Bronchial epithelial cell (primary cell): Measurements from ENCODE around the gene STRC. TPM values are rescaled to one million over a fixed set of nuclear protein-coding genes. Genes with fewer than 3 reads are reported as not detected.
"Not testable (repeated sequence)": the region's sequence is repeated elsewhere in the genome, so short reads cannot be mapped to it uniquely, and the experiment has no call there.

Experiments
- DNase-seq: peaks from one replicate; pipeline ENCODE4 v3.0.0-alpha.2; 2010; ENCODE audit warnings: low read depth
- FAIRE-seq: peaks from 2 replicates; lab custom pipeline; 2011; peaks lifted over from hg19 to GRCh38; lab: Jason Lieb, UNC
- H3K27me3 ChIP-seq: 2 replicates; pipeline ENCODE4 v1.5.1; 2011; ENCODE audit warnings: low read length; ENCODE audit not compliant: control insufficient read depth, insufficient read depth
- H3K36me3 ChIP-seq: 2 replicates; pipeline ENCODE4 v1.5.1; 2011; ENCODE audit warnings: low read length; ENCODE audit not compliant: control insufficient read depth, insufficient read depth
- H3K4me3 ChIP-seq: 2 replicates; pipeline ENCODE4 v1.5.1; 2011; ENCODE audit warnings: mild to moderate bottlenecking, low read depth, low read length, control low read depth
- total RNA-seq: library from RNA; depleted of rRNA; stranded (reverse); fragments of >200 nt; gene quantifications from 2 replicates; pipeline ENCODE4 v1.2.1, GENCODE V29; 2014
- TF ChIP-seq, protein P1 (sequence below): IDR thresholded peaks from 2 replicates; pipeline ENCODE4 v1.5.1; 2011; ENCODE audit warnings: mild to moderate bottlenecking, moderate library complexity, low read length, control low read depth, inconsistent platforms; ENCODE audit not compliant: insufficient read depth, severe bottlenecking

Gene STRC
- total RNA-seq, 1 donor from 2014 or later: 0.53 TPM

- not testable (repeated sequence) for H3K4me3 ChIP-seq
Observed at GRCh38 chr15:43562753-43563152, 55.8 kb downstream of the STRC start.

DNA sequence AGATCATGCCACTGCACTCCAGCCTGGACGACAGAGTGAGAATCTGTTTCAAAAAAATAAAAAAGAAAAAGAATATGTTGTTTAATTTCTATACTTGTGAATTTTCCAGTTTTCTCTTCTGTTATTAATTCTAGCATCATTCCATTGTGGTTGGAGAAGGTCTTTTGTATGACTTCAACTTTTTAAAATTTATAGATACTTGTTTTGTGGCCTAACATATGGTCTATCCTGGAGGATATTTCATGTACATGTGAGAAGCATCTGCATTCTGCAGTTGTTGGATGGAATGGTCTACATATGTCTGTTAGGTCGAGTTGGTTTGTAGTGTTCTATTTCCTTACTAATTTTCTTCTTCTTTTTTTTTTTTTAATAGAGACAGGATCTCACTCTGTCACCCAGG, 65.6 kb downstream of the STRC start:
- no peak for FAIRE-seq
- TF ChIP-seq, protein P1, sequence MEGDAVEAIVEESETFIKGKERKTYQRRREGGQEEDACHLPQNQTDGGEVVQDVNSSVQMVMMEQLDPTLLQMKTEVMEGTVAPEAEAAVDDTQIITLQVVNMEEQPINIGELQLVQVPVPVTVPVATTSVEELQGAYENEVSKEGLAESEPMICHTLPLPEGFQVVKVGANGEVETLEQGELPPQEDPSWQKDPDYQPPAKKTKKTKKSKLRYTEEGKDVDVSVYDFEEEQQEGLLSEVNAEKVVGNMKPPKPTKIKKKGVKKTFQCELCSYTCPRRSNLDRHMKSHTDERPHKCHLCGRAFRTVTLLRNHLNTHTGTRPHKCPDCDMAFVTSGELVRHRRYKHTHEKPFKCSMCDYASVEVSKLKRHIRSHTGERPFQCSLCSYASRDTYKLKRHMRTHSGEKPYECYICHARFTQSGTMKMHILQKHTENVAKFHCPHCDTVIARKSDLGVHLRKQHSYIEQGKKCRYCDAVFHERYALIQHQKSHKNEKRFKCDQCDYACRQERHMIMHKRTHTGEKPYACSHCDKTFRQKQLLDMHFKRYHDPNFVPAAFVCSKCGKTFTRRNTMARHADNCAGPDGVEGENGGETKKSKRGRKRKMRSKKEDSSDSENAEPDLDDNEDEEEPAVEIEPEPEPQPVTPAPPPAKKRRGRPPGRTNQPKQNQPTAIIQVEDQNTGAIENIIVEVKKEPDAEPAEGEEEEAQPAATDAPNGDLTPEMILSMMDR: no peak
- peaks cover 5% of the 10 kb centered on the region for H3K36me3 ChIP-seq
- H3K27me3 ChIP-seq: no peaks in the 10 kb centered on the region
- DNase-seq: no peak
- H3K4me3 ChIP-seq: no peak overlapping the region

More at GRCh38 chr15:43562753-43563152, 55.8 kb downstream of the STRC start:
- DNase-seq, FAIRE-seq, H3K27me3 ChIP-seq, H3K36me3 ChIP-seq: not testable (repeated sequence)

GRCh38 chr15:43552256-43552655, 66.3 kb downstream of the STRC start:
- no peak overlapping the region for H3K4me3 ChIP-seq
- FAIRE-seq (no peak), DNase-seq (no peak)
- peaks cover 4% of the 10 kb centered on the region for H3K36me3 ChIP-seq
- TF ChIP-seq, protein P1: no peak
- H3K27me3 ChIP-seq: no peaks in the 10 kb centered on the region

DNA sequence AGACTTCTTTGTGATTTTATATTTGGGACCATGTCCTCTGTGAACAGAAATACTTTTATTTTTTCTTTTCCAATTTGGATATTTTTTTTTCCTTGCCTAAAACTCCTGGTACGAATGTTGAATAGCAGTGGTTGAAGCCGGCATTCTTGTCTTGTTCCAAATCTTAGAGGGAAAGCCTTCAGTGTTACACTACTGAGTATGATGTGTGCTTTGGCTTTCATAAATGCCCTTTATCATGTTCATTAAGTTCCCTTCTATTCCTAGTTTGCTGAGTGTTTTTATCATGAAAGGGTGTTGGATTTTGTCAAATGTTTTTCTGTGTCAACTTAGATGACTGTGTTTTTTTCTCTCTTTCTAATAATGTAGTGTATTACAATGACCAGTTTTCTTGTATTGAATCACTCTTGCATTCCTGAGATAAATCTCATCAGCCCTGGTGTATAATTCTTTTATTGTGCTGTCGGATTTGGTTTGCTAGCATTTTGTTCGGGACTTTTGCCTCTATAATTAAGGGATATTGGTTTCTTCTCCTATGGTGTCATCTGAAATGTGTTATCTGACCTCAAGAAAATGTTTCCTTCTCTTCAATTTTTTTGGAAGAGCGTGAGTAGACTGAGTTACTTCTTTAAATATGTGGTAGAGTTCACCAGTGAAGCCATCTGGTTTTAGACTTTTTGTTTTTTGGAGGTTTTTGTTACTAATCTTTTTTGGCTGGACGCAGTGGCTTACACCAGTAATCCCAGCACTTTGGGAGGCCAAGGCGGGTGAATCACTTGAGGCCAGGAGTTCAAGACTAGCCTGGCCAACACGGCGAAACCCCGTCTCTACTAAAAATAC, 67.9 kb downstream of the STRC start:
- no peaks in the 10 kb centered on the region for H3K27me3 ChIP-seq
- TF ChIP-seq, protein P1: no peak
- peak; percentile 2 for DNase-seq
- FAIRE-seq: no peak
- H3K4me3 ChIP-seq: no peak overlapping the region
- H3K36me3 ChIP-seq: peaks cover 1% of the 10 kb centered on the region

Other genes with a start within 250 kb of the STRC start
- 32.9 and 36.6 TPM in 2 replicates for gene ZSCAN29, start 247.8 kb downstream of the STRC start, total RNA-seq
- gene TUBGCP4, start 247.7 kb downstream of the STRC start, total RNA-seq: 13.7 and 17.4 TPM in 2 replicates
- 28.7 and 29.3 TPM in 2 replicates for gene TP53BP1, start 125.6 kb downstream of the STRC start, total RNA-seq
- gene MAP1A, start 101.2 kb downstream of the STRC start, total RNA-seq: 0.13 and 0.26 TPM in 2 replicates
- gene PPIP5K1, start 28.6 kb downstream of the STRC start, total RNA-seq: 46.1 and 85.3 TPM in 2 replicates
- 19.0 and 43.7 TPM in 2 replicates for gene CKMT1B, start 24.8 kb downstream of the STRC start, total RNA-seq
- 4.7 TPM in 2 replicates for gene CATSPER2, start 30.0 kb upstream of the STRC start, total RNA-seq
- 15.3 and 38.8 TPM in 2 replicates for gene CKMT1A, start 75.1 kb upstream of the STRC start, total RNA-seq
- gene PDIA3, start 127.6 kb upstream of the STRC start, total RNA-seq: 115 and 130 TPM in 2 replicates
- gene ELL3, start 158.2 kb upstream of the STRC start, total RNA-seq: 20.2 and 23.2 TPM in 2 replicates
- gene SERF2, start 173.5 kb upstream of the STRC start, total RNA-seq: 286 and 340 TPM in 2 replicates
- 0.13 TPM in 1 of 2 replicates, not detected in the other for gene SERINC4, start 181.4 kb upstream of the STRC start, total RNA-seq
- gene HYPK, start 181.8 kb upstream of the STRC start, total RNA-seq: 6.8 and 9.0 TPM in 2 replicates
- 20.8 and 30.3 TPM in 2 replicates for gene MFAP1, start 205.9 kb upstream of the STRC start, total RNA-seq
- gene WDR76, start 208.2 kb upstream of the STRC start, total RNA-seq: 1.2 and 2.1 TPM in 2 replicates